ENCODE results near the gene NPLOC4. TPM values are rescaled to one million over a fixed set of nuclear protein-coding genes. Genes with fewer than 3 reads are reported as not detected.

Gene NPLOC4
- total and polyA plus RNA-seq, 9 of the 15 experiments (the other 6 are each of a cell fraction or from before 2014, with no cell fraction given): 1.5 to 116 (median 64.5) TPM

GRCh38 chr17:81551458-81552243 lies 85.3 kb downstream of the NPLOC4 start (continued):
- TF ChIP-seq TOE1 (IDR thresholded peaks at IDR 0.05; ENCODE audit: borderline replicate concordance): 0 out of 2 replicates have a peak, but pooled peaks have one; percentile 22
- TF ChIP-seq TOE1 (CRISPR knock-in tag; IDR thresholded peaks at IDR 0.05; ENCODE audit: borderline replicate concordance, low read depth): no peak
- no peak for TF ChIP-seq BCOR (IDR thresholded peaks at IDR 0.05)
- peak; percentile 84 for TF ChIP-seq SAP30 (IDR thresholded peaks at IDR 0.05; ENCODE audit: borderline replicate concordance, insufficient read depth, low read depth, low read length, poor library complexity, severe bottlenecking)
- TF ChIP-seq JUND (IDR thresholded peaks at IDR 0.05; ENCODE audit: borderline replicate concordance, low read depth, low read length): 0 out of 2 replicates have a peak, but pooled peaks have one; percentile 7
- TF ChIP-seq JUND (tag; IDR thresholded peaks at IDR 0.05; ENCODE audit: borderline replicate concordance, low read depth, low read length): no peak
- 0 out of 2 replicates have a peak, but pooled peaks have one; percentile 8 for TF ChIP-seq TEAD4 (IDR thresholded peaks at IDR 0.05; ENCODE audit: low read length)
- no peak for TF ChIP-seq TEAD4 (CRISPR knock-in tag; IDR thresholded peaks at IDR 0.05; ENCODE audit: borderline replicate concordance)
- TF ChIP-seq KDM2B (CRISPR knock-in tag; IDR thresholded peaks at IDR 0.05): no peak
- TF ChIP-seq KLF6 (CRISPR knock-in tag; IDR thresholded peaks at IDR 0.05; ENCODE audit: borderline replicate concordance): no peak
- 0 out of 6 replicates have a peak, but pooled peaks of 2 of the 3 experiments have one; percentile 1 to 18 for TF ChIP-seq CTCF (IDR thresholded peaks at IDR 0.05 in 2 of 3, conservative IDR thresholded peaks at IDR 0.05 in 1 of 3; ENCODE audit: insufficient read depth in 2 of 3, low read depth in 1 of 3, low read length in 3 of 3)
- no peak for TF ChIP-seq ZNF431 (CRISPR knock-in tag; IDR thresholded peaks at IDR 0.05)
- no peak for TF ChIP-seq RCOR1 (IDR thresholded peaks at IDR 0.05; ENCODE audit: borderline replicate concordance in 1 of 2, low read depth in 2 of 2, low read length in 2 of 2)
- no peak for TF ChIP-seq ARID3B (CRISPR knock-in tag; IDR thresholded peaks at IDR 0.05; ENCODE audit: borderline replicate concordance)
- 0 out of 4 replicates have a peak, but pooled peaks of 1 of the 2 experiments have one; percentile 16 for TF ChIP-seq FOXA3 (CRISPR knock-in tag; conservative IDR thresholded peaks at IDR 0.05 in 1 of 2, IDR thresholded peaks at IDR 0.05 in 1 of 2)
- no peak for TF ChIP-seq ZMIZ1 (IDR thresholded peaks at IDR 0.05; ENCODE audit: low read depth in 2 of 2, low read length in 2 of 2)

Data from K562 (cell line).